Activated CD8-positive, alpha-beta T cell treated with anti-CD3 and anti-CD28 coated beads for 36 hours (primary cell): ENCODE measurements around the gene ZNF846. TPM values are rescaled to one million over a fixed set of nuclear protein-coding genes. Genes with fewer than 3 reads are reported as not detected.

ENCODE experiments used
- ATAC-seq: fragments of 200-7000 bp; cut with Tn5 transposase; one replicate; pipeline ENCODE4 v1.10.0; 2021; ENCODE audit warnings: mild to moderate bottlenecking, moderate library complexity
- CTCF ChIA-PET: fragments of 350-600 bp; sonication (Branson Sonifier 250); formaldehyde crosslinking; loops from one replicate; lab custom pipeline; 2021; ENCODE audit warnings: antibody characterized with exemption; lab: Charles Lee
- POLR2A ChIA-PET: fragments of 350-600 bp; sonication (Branson Sonifier 250); formaldehyde crosslinking; loops from one replicate; lab custom pipeline; 2021; ENCODE audit warnings: antibody characterized with exemption; lab: Charles Lee
- DNase-seq: peaks from one replicate; pipeline ENCODE4 v3.0.0-alpha.2; 2020
- H3K27ac Mint-ChIP-seq: one replicate; pipeline ENCODE4 v1.8.0; 2021; ENCODE audit warnings: mild to moderate bottlenecking, mixed read lengths
- H3K27me3 Mint-ChIP-seq: one replicate; pipeline ENCODE4 v1.8.0; 2021; ENCODE audit warnings: mixed read lengths
- H3K36me3 Mint-ChIP-seq: one replicate; pipeline ENCODE4 v1.8.0; 2021; ENCODE audit warnings: low read depth, mixed read lengths
- H3K4me1 Mint-ChIP-seq: one replicate; pipeline ENCODE4 v1.8.0; 2021; ENCODE audit warnings: low read depth, mixed read lengths
- H3K4me3 Mint-ChIP-seq: one replicate; pipeline ENCODE4 v1.8.0; 2021; ENCODE audit warnings: mild to moderate bottlenecking, moderate library complexity, mixed read lengths
- H3K9me3 Mint-ChIP-seq: one replicate; pipeline ENCODE4 v1.8.0; 2021; ENCODE audit warnings: mixed read lengths
- CTCF ChIP-seq: fragments of 200-600 bp; IDR thresholded peaks from one replicate; pipeline ENCODE4 v1.8.0; 2022; ENCODE audit warnings: antibody characterized with exemption, mild to moderate bottlenecking
- intact Hi-C: fragments of 100-400 bp; cut with micrococcal nuclease; formaldehyde crosslinking; loops from one replicate; pipeline ENCODE4 v1.10.0; 2022
- total RNA-seq, 2 experiments: library from RNA; stranded (reverse); gene quantifications; one replicate each; pipeline ENCODE4 v1.2.3, GENCODE V29; 2021

The ZNF846 gene
- total RNA-seq, 2 experiments from 2014 or later: 5.1 to 6.1 TPM

- peaks cover 12% of the 10 kb centered on the region for H3K9me3 Mint-ChIP-seq
- no peak for DNase-seq
- POLR2A ChIA-PET: no interaction called here
- no peak overlapping the region for H3K4me3 Mint-ChIP-seq
- H3K27me3 Mint-ChIP-seq: no peaks in the 10 kb centered on the region
- TF ChIP-seq CTCF: no peak
- CTCF ChIA-PET: interaction anchor here (0.6 kb wide), 1 partner anchor 176 kb away, joined by 4 read pairs; no protein-coding TSS in a partner anchor
- no peak overlapping the region for H3K27ac Mint-ChIP-seq
- H3K36me3 Mint-ChIP-seq: peaks cover 4% of the 10 kb centered on the region
- ATAC-seq: no peak
- intact Hi-C loops: no loop called here
- peaks cover 4% of the 10 kb centered on the region for H3K4me1 Mint-ChIP-seq
Observed at GRCh38 chr19:9705836-9706235, 62.7 kb downstream of the ZNF846 start.

DNA sequence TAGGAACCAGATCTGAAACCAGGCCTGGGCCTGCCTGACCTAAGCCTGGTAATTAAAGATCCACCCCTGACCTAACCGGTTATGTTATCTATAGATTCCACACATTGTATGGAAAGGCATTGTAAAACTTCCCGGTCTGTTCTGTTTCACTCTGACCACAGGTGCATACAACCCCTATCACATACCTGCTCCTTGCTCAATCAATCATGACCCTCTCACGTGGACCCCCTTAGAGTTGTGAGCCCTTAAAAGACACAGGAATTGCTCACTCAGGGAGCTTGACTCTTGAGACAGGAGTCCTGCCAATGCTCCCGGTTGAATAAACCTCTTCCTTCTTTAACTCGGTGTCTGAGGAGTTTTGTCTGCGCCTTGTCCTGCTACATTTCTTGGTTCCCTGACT, 66.4 kb downstream of the ZNF846 start:
- no peak for TF ChIP-seq CTCF
- Mint-ChIP-seq H3K4me3 (no peak overlapping the region), H3K9me3 (peaks cover 5% of the 10 kb centered on the region), H3K36me3 (no peaks in the 10 kb centered on the region), H3K27ac (no peak overlapping the region), H3K4me1 (peaks cover 4% of the 10 kb centered on the region), H3K27me3 (peaks cover 4% of the 10 kb centered on the region)
- ChIA-PET POLR2A (no interaction called here), CTCF (no interaction called here)
- ATAC-seq (no peak), DNase-seq (no peak)
- intact Hi-C loops: no loop called here

Other genes starting within 250 kb of the ZNF846 start
- 10 to 100 TPM; 13.5 to 13.6 TPM for gene ZNF426, start 230.1 kb downstream of the ZNF846 start, total RNA-seq
- gene ZNF121, start 184.2 kb downstream of the ZNF846 start, total RNA-seq: 10 to 100 TPM; 79.9 to 85.5 TPM
- gene ZNF561, start 147.5 kb downstream of the ZNF846 start, total RNA-seq: 10 to 100 TPM; 23.1 to 24.2 TPM
- gene ZNF562, start 93.6 kb downstream of the ZNF846 start, total RNA-seq: 10 to 100 TPM; 34.0 to 38.6 TPM
- gene FBXL12, start 50.3 kb upstream of the ZNF846 start, total RNA-seq: 10 to 100 TPM; 24.2 to 26.7 TPM
- 100 to 1,000 TPM; 313 to 321 TPM for gene UBL5, start 59.2 kb upstream of the ZNF846 start, total RNA-seq
- 10 to 100 TPM; 79.9 to 81.4 TPM for gene PIN1, start 66.6 kb upstream of the ZNF846 start, total RNA-seq
- 1 to 10 TPM; 2.7 to 3.2 TPM for gene OLFM2, start 167.8 kb upstream of the ZNF846 start, total RNA-seq
- 1 to 10 TPM; 2.7 to 2.8 TPM for gene COL5A3, start 241.8 kb upstream of the ZNF846 start, total RNA-seq
- gene RDH8, start 244.7 kb upstream of the ZNF846 start, total RNA-seq: not detected